ENCODE results near the gene FBXL13. TPM values are rescaled to one million over a fixed set of nuclear protein-coding genes. Genes with fewer than 3 reads are reported as not detected.

Gene FBXL13
- total and polyA plus RNA-seq, 11 donors: 0.16 to 1.2 (median 0.41) TPM; not detected in 1

DNA sequence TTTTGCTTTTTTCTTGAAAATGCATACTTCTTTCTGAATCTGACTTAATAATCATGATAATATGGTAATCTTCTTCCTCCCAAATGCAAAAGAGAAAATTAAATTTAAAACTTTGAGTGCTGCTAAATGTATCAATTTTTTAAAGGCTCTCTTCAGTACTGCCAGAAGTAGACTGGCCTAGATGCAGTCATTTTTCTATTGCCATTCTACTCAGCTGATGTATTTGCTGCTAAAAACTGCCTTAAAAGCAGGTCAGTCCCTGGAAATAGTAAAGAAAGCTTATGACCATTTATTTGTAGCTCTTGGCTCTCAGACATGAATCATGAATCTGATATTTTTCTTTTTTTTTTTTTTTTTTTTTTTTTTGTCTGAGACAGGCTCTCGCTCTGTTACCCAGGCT is 45.8 kb upstream of the FBXL13 start:
- intact Hi-C loops (cut with DNase I): no loop called here
- Histone ChIP-seq H3K4me1 (no peaks in the 10 kb centered on the region), H3K27me3 (no peaks in the 10 kb centered on the region), H3K9me3 (no peaks in the 10 kb centered on the region), H3K27ac (no peak overlapping the region), H3K36me3 (peaks cover 0 to 80% (median 35%) of the 10 kb centered on the region in 9 donors), H3K4me3 (no peak overlapping the region)
- ATAC-seq: no peak
- no peak for DNase-seq
- WGBS, 4 donors: 83 to 100% (median 85%) methylated on average over 1 of the region's 1 CpG
- TF ChIP-seq POLR2A (IDR thresholded peaks at IDR 0.05): no peak
- TF ChIP-seq, protein P1, sequence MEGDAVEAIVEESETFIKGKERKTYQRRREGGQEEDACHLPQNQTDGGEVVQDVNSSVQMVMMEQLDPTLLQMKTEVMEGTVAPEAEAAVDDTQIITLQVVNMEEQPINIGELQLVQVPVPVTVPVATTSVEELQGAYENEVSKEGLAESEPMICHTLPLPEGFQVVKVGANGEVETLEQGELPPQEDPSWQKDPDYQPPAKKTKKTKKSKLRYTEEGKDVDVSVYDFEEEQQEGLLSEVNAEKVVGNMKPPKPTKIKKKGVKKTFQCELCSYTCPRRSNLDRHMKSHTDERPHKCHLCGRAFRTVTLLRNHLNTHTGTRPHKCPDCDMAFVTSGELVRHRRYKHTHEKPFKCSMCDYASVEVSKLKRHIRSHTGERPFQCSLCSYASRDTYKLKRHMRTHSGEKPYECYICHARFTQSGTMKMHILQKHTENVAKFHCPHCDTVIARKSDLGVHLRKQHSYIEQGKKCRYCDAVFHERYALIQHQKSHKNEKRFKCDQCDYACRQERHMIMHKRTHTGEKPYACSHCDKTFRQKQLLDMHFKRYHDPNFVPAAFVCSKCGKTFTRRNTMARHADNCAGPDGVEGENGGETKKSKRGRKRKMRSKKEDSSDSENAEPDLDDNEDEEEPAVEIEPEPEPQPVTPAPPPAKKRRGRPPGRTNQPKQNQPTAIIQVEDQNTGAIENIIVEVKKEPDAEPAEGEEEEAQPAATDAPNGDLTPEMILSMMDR (IDR thresholded peaks at IDR 0.05): no peak

DNA sequence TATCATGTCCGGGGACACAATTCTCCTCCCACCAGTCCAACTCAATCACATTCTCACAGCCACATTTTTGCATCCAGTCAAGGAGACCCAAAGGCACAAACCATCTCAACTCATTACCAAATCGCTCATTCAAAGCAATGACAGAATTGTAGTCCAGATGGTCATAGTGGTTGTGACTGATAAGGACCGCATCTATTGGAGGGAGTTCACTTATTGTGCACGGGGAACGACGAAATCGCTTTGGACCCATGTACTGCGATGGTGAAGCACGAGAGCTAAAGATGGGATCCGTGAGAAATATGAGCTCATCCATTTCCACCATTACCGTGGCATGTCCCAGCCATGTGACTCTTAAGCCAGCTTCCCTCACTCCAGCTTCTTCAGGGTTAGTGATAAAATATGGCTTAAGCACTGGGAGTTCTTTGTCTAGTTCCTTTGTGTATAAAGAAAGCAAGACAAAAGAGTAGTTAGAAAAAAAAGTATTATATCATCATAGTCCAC is 45.2 kb upstream of the FBXL13 start:
- intact Hi-C loops (cut with DNase I): no loop called here
- TF ChIP-seq, protein P1 (IDR thresholded peaks at IDR 0.05): no peak
- no peak for TF ChIP-seq POLR2A (IDR thresholded peaks at IDR 0.05)
- WGBS, 4 donors: 91 to 97% (median 95%) methylated on average over 11 of the region's 11 CpGs
- peaks cover 0 to 76% (median 34%) of the 10 kb centered on the region in 9 donors for H3K36me3 ChIP-seq
- no peaks in the 10 kb centered on the region for H3K4me1 ChIP-seq
- no peak for DNase-seq
- H3K27ac ChIP-seq: no peak overlapping the region
- H3K27me3 ChIP-seq: no peaks in the 10 kb centered on the region
- no peak overlapping the region for H3K4me3 ChIP-seq
- H3K9me3 ChIP-seq: no peaks in the 10 kb centered on the region
- ATAC-seq: no peak

DNA sequence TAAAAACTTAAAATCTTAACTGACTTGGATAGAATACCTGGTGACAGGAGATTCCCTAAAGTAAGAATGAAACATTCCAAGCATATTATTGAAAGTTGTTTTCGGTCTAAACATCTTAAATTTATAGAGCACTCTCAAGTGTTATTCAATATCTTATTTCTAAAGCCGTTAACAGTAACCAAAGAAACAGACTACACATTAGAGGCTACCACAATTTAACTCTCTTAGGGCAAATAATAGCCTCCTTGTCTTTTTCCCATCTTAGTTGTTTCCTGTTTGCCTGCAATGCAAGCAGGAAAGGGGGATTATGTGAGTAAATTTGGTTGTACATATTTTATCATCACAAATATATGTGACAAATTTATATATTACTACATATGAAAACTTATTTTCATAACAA is 42.9 kb upstream of the FBXL13 start:
- Histone ChIP-seq H3K27me3 (no peaks in the 10 kb centered on the region), H3K4me1 (no peaks in the 10 kb centered on the region), H3K36me3 (peaks cover 0 to 67% (median 30%) of the 10 kb centered on the region in 9 donors), H3K4me3 (no peak overlapping the region), H3K27ac (no peak overlapping the region), H3K9me3 (no peaks in the 10 kb centered on the region)
- 93 to 96% (median 95%) methylated on average over 2 of the region's 2 CpGs for WGBS, 4 donors
- no peak for DNase-seq
- TF ChIP-seq, protein P1 (IDR thresholded peaks at IDR 0.05): no peak
- TF ChIP-seq POLR2A (IDR thresholded peaks at IDR 0.05): no peak
- no peak for ATAC-seq
- intact Hi-C loops (cut with DNase I): no loop called here

DNA sequence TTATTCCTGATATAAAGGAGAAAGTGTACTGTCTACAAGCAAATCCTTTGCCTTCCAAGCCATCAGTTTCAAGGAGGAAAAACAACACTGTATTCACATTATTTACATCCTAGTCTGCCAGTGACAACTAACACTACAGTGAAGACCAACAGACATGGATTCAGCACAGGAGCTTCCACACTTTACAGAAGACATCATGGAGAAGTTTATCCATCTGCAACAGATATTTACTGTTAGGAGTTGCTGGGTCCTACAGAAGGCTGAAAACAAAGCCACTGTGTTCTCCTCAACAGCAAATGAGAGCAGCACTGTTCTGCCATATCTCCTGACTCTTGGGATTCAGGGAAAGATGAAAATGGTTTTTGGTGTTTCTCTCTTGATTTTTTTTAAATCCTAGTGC is 42.4 kb upstream of the FBXL13 start:
- intact Hi-C loops (cut with DNase I): no loop called here
- H3K36me3 ChIP-seq: peaks cover 0 to 64% (median 28%) of the 10 kb centered on the region in 9 donors
- H3K27ac ChIP-seq: no peak overlapping the region
- no peak for TF ChIP-seq POLR2A (IDR thresholded peaks at IDR 0.05)
- TF ChIP-seq, protein P1 (IDR thresholded peaks at IDR 0.05): no peak
- no peak overlapping the region for H3K4me3 ChIP-seq
- H3K9me3 ChIP-seq: no peaks in the 10 kb centered on the region
- no peak for DNase-seq
- no peak for ATAC-seq
- no peaks in the 10 kb centered on the region for H3K27me3 ChIP-seq
- no peaks in the 10 kb centered on the region for H3K4me1 ChIP-seq
